GM03348 (cell line): ENCODE measurements around the gene NKX1-1.
"Not testable (repeated sequence)": the region's sequence is repeated elsewhere in the genome, so short reads cannot be mapped to it uniquely, and the experiment has no call there.

Experiments
- DNase-seq: peaks from one replicate; pipeline ENCODE4 v3.0.0; 2012; ENCODE audit warnings: low spot score

The NKX1-1 gene

GRCh38 chr4:1404573-1405253, 1.5 kb downstream of the NKX1-1 start:
- DNase-seq, result peak; percentile 20

GRCh38 chr4:1403591-1404572, 2.4 kb downstream of the NKX1-1 start:
- peak; percentile 36 for DNase-seq

GRCh38 chr4:1403177-1403583, 3.1 kb downstream of the NKX1-1 start:
- DNase-seq, result no peak

- peak; percentile 37 for DNase-seq
These were observed 3.6 kb downstream of the NKX1-1 start for GRCh38 chr4:1402516-1403091.

- no peak for DNase-seq
These were observed 4.2 kb downstream of the NKX1-1 start for GRCh38 chr4:1402021-1402515.

GRCh38 chr4:1401409-1402020, 4.7 kb downstream of the NKX1-1 start:
- DNase-seq, result no peak

- DNase-seq, result no peak
These were observed 5.3 kb downstream of the NKX1-1 start for GRCh38 chr4:1400831-1401408.

- DNase-seq, result no peak
These were observed 5.9 kb downstream of the NKX1-1 start for GRCh38 chr4:1400191-1400805.

- DNase-seq, result no peak
These were observed 6.6 kb downstream of the NKX1-1 start for GRCh38 chr4:1399508-1400190.

GRCh38 chr4:1398681-1399507, 7.3 kb downstream of the NKX1-1 start:
- no peak for DNase-seq

GRCh38 chr4:1396806-1397455, 9.3 kb downstream of the NKX1-1 start:
- no peak for DNase-seq

GRCh38 chr4:1395941-1396805, 10.1 kb downstream of the NKX1-1 start:
- DNase-seq, result no peak

GRCh38 chr4:1395389-1395820, 10.8 kb downstream of the NKX1-1 start:
- DNase-seq, result not testable (repeated sequence)

GRCh38 chr4:1394554-1395388, 11.5 kb downstream of the NKX1-1 start:
- not testable (repeated sequence) for DNase-seq

- DNase-seq, result no peak
These were observed 12.4 kb downstream of the NKX1-1 start for GRCh38 chr4:1393866-1394265.

- DNase-seq, result not testable (repeated sequence)
These were observed 12.9 kb downstream of the NKX1-1 start for GRCh38 chr4:1393363-1393762.
